ENCODE results near the gene CLSTN2.

Gene CLSTN2

GRCh38 chr3:139935016-139935865, at the start of gene CLSTN2:
CLSTN2 (plus strand) TSS chr3:139935185.
- Histone ChIP-seq H3K4me1 (ENCODE audit: control insufficient read depth, insufficient read depth, low read length) (no peaks in the 10 kb centered on the region), H3K27me3 (ENCODE audit: control insufficient read depth, insufficient read depth, low read length) (peaks cover 8% of the 10 kb centered on the region), H3K4me3 (ENCODE audit: low read length) (peak within 1 kb of the TSS; percentile 61), H3K36me3 (ENCODE audit: control insufficient read depth, insufficient read depth, low read length) (no peaks in the 10 kb centered on the region), H3K27ac (ENCODE audit: low read depth, low read length) (no peak within 1 kb of the TSS), H3K9ac (ENCODE audit: low read length) (no peak within 1 kb of the TSS)

DNA sequence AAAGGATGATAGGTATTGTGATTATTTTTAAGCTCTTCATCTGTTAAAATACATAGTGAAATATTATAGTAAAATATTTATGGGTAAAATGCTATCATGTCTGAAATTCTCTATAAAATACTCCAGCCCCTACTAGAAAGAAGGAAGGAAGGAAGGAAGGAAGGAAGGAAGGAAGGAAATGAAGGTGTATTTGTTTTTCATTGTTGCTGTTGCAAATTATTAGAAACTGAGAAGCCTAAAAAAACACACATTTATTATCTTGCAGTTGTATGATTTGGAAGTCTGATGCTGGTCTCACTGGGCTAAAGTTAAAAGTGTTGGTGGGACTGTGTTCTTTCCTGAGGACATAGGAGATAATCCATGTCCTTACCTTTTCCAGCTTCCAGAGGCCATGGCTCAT, 47.6 kb upstream of the CLSTN2 start:
- no peak overlapping the region for H3K9ac ChIP-seq (ENCODE audit: low read length)
- H3K27me3 ChIP-seq (ENCODE audit: control insufficient read depth, insufficient read depth, low read length), result no peaks in the 10 kb centered on the region
- no peak overlapping the region for H3K27ac ChIP-seq (ENCODE audit: low read depth, low read length)
- no peaks in the 10 kb centered on the region for H3K36me3 ChIP-seq (ENCODE audit: control insufficient read depth, insufficient read depth, low read length)
- no peak overlapping the region for H3K4me3 ChIP-seq (ENCODE audit: low read length)
- no peaks in the 10 kb centered on the region for H3K4me1 ChIP-seq (ENCODE audit: control insufficient read depth, insufficient read depth, low read length)

DNA sequence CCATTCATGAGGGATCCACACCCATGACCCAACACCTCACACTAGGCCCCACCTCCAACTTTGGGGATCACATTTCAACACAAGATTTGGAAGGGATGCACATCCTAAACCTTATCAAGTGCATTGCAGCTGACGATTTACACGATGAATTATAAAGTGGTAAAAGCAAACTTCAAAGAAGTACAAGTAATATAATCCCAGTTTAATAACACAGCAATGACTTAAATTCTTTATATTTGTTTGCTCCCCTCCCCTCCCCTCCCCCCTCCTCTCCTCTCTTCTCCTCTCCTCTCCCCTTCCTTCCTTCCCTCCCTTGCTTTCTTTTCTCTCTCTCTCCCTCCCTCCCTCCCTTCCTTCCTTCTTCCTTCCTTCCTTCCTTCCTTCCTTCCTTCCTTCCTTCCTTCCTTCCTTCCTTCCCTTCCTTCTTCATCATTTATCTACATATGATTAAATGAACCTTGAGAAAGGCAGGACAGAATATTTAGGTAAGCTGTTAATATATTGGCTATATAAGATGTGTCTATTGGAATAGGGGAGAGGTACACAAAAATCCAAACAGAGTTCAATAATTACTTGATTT, 46.3 kb upstream of the CLSTN2 start:
- no peak overlapping the region for H3K27ac ChIP-seq (ENCODE audit: low read depth, low read length)
- H3K36me3 ChIP-seq (ENCODE audit: control insufficient read depth, insufficient read depth, low read length), result no peaks in the 10 kb centered on the region
- H3K9ac ChIP-seq (ENCODE audit: low read length), result no peak overlapping the region
- no peaks in the 10 kb centered on the region for H3K27me3 ChIP-seq (ENCODE audit: control insufficient read depth, insufficient read depth, low read length)
- no peaks in the 10 kb centered on the region for H3K4me1 ChIP-seq (ENCODE audit: control insufficient read depth, insufficient read depth, low read length)
- no peak overlapping the region for H3K4me3 ChIP-seq (ENCODE audit: low read length)

DNA sequence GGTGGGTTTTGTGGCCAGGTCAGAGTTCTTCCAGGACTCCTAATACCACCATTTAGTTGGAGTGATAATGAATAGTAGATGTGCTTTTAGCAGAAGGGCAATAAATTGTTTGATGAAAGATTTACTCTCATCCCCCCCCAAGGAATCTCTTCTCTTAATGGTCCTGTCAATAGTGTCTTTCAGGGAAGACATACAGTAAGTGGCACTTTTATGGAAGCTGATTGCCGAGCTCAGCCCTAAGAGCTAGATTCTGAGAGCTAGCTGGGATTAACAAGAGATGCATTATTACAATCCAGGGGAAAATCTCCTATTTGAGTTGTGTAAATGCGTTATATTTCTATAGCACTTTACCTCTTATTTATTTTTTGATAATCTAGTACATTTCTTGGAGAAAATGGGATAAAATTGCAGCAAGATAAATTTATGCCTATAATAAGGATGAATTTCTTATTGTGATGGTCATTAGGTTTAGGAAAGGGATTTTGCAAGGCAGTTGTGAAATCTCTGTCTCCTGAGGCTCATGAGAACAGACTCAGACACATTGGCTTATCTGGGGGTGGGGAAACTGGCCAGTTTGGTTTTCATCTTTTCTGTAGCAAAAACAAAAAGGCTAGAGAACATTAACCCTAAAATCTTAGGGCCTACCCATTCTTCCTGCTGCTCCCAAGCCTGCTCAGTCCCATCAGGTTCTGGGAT, 41.6 kb upstream of the CLSTN2 start:
- Histone ChIP-seq H3K27me3 (ENCODE audit: control insufficient read depth, insufficient read depth, low read length) (no peaks in the 10 kb centered on the region), H3K36me3 (ENCODE audit: control insufficient read depth, insufficient read depth, low read length) (no peaks in the 10 kb centered on the region), H3K9ac (ENCODE audit: low read length) (no peak overlapping the region), H3K27ac (ENCODE audit: low read depth, low read length) (no peak overlapping the region), H3K4me3 (ENCODE audit: low read length) (no peak overlapping the region), H3K4me1 (ENCODE audit: control insufficient read depth, insufficient read depth, low read length) (no peaks in the 10 kb centered on the region)

GRCh38 chr3:139893963-139894642, 40.9 kb upstream of the CLSTN2 start:
- H3K4me1 ChIP-seq (ENCODE audit: control insufficient read depth, insufficient read depth, low read length), result no peaks in the 10 kb centered on the region
- no peaks in the 10 kb centered on the region for H3K36me3 ChIP-seq (ENCODE audit: control insufficient read depth, insufficient read depth, low read length)
- no peak overlapping the region for H3K27ac ChIP-seq (ENCODE audit: low read depth, low read length)
- H3K4me3 ChIP-seq (ENCODE audit: low read length), result no peak overlapping the region
- H3K27me3 ChIP-seq (ENCODE audit: control insufficient read depth, insufficient read depth, low read length), result no peaks in the 10 kb centered on the region
- no peak overlapping the region for H3K9ac ChIP-seq (ENCODE audit: low read length)

- Histone ChIP-seq H3K27ac (ENCODE audit: low read depth, low read length) (no peak overlapping the region), H3K4me3 (ENCODE audit: low read length) (no peak overlapping the region), H3K9ac (ENCODE audit: low read length) (no peak overlapping the region), H3K27me3 (ENCODE audit: control insufficient read depth, insufficient read depth, low read length) (no peaks in the 10 kb centered on the region), H3K36me3 (ENCODE audit: control insufficient read depth, insufficient read depth, low read length) (no peaks in the 10 kb centered on the region), H3K4me1 (ENCODE audit: control insufficient read depth, insufficient read depth, low read length) (no peaks in the 10 kb centered on the region)
These were observed 40.4 kb upstream of the CLSTN2 start for GRCh38 chr3:139894643-139894989.

DNA sequence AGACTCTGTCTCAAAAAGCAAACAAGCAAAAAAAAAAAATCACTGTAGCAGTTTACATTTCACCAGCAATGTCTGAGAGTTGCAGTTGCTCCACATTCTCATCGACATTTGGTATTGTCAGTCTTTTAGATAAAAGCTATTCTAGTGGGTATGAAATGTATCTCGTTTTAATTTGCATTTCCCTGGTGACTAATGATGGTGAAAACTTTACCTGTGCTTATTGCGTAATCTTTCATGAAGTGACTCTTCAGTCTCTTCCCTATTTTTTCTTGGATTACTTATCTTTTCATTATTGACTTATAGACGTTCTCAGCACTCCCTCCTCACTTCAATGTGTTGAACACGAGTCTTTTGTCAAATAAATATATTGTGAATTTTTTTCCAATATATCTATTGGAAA, 37.2 kb upstream of the CLSTN2 start:
- Histone ChIP-seq H3K4me1 (ENCODE audit: control insufficient read depth, insufficient read depth, low read length) (no peaks in the 10 kb centered on the region), H3K9ac (ENCODE audit: low read length) (no peak overlapping the region), H3K27me3 (ENCODE audit: control insufficient read depth, insufficient read depth, low read length) (no peaks in the 10 kb centered on the region), H3K27ac (ENCODE audit: low read depth, low read length) (no peak overlapping the region), H3K4me3 (ENCODE audit: low read length) (no peak overlapping the region), H3K36me3 (ENCODE audit: control insufficient read depth, insufficient read depth, low read length) (no peaks in the 10 kb centered on the region)

- Histone ChIP-seq H3K4me1 (ENCODE audit: control insufficient read depth, insufficient read depth, low read length) (no peaks in the 10 kb centered on the region), H3K9ac (ENCODE audit: low read length) (no peak overlapping the region), H3K36me3 (ENCODE audit: control insufficient read depth, insufficient read depth, low read length) (no peaks in the 10 kb centered on the region), H3K4me3 (ENCODE audit: low read length) (no peak overlapping the region), H3K27me3 (ENCODE audit: control insufficient read depth, insufficient read depth, low read length) (no peaks in the 10 kb centered on the region), H3K27ac (ENCODE audit: low read depth, low read length) (no peak overlapping the region)
These were observed 28.6 kb upstream of the CLSTN2 start for GRCh38 chr3:139906418-139906817.

DNA sequence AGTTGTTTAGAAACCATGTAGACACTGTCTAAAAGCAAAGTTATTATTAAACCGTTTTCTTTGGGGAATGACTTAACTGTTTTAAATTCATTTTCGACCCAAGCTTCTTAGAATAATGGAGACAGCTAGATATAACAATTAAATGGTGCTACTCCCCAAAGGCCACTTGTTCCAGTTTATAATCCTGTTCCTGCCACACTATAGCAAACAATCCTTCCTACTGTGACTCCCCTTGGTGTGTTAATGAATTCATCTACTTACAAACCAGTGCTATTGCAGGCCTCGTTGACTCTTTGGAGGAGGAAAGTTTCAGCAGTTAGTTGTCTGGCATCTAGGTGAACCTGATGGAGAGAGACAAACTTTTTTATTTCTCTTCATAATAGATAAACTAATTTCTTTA, 25.2 kb upstream of the CLSTN2 start:
- Histone ChIP-seq H3K9ac (ENCODE audit: low read length) (no peak overlapping the region), H3K36me3 (ENCODE audit: control insufficient read depth, insufficient read depth, low read length) (no peaks in the 10 kb centered on the region)

GRCh38 chr3:139916271-139916670, 18.7 kb upstream of the CLSTN2 start:
- Histone ChIP-seq H3K4me1 (ENCODE audit: control insufficient read depth, insufficient read depth, low read length) (no peaks in the 10 kb centered on the region), H3K4me3 (ENCODE audit: low read length) (no peak overlapping the region), H3K27me3 (ENCODE audit: control insufficient read depth, insufficient read depth, low read length) (no peaks in the 10 kb centered on the region)

More for the DNA sequence above, 25.2 kb upstream of the CLSTN2 start:
- H3K4me3 ChIP-seq (ENCODE audit: low read length), result no peak overlapping the region
- H3K27me3 ChIP-seq (ENCODE audit: control insufficient read depth, insufficient read depth, low read length), result no peaks in the 10 kb centered on the region
- no peak overlapping the region for H3K27ac ChIP-seq (ENCODE audit: low read depth, low read length)
- no peaks in the 10 kb centered on the region for H3K4me1 ChIP-seq (ENCODE audit: control insufficient read depth, insufficient read depth, low read length)

DNA sequence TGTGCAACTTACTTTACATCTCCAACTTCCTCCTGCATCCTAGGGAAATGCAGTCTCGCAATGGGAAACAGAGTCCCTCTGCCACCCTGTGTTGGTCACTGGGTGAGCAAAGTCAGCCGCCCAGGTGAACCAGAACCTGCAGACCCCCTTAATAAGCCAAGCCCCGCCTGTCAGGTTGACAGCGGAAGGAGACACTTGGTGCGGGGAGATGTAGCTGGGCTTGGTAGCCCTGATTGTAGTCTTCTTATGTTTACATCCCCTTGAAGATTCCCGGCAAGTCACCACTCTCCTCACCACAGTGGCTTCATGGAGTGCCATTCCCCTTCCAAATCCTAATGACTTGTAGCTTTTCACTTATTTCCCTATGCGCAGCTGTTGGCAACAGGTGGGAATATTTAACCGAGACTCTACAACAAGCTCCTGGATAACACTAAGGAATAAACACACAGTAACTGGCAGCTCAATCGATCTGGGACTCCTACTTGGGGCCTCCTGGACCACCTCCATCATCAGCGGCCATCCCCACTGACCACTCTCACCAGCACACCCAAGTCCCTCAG, 17.7 kb upstream of the CLSTN2 start:
- H3K9ac ChIP-seq (ENCODE audit: low read length), result no peak overlapping the region
- H3K36me3 ChIP-seq (ENCODE audit: control insufficient read depth, insufficient read depth, low read length), result no peaks in the 10 kb centered on the region
- H3K4me3 ChIP-seq (ENCODE audit: low read length), result no peak overlapping the region
- no peaks in the 10 kb centered on the region for H3K27me3 ChIP-seq (ENCODE audit: control insufficient read depth, insufficient read depth, low read length)
- H3K4me1 ChIP-seq (ENCODE audit: control insufficient read depth, insufficient read depth, low read length), result no peaks in the 10 kb centered on the region
- no peak overlapping the region for H3K27ac ChIP-seq (ENCODE audit: low read depth, low read length)

More at GRCh38 chr3:139916271-139916670, 18.7 kb upstream of the CLSTN2 start:
- Histone ChIP-seq H3K9ac (ENCODE audit: low read length) (no peak overlapping the region), H3K36me3 (ENCODE audit: control insufficient read depth, insufficient read depth, low read length) (no peaks in the 10 kb centered on the region), H3K27ac (ENCODE audit: low read depth, low read length) (no peak overlapping the region)

All from rectal smooth muscle tissue (tissue), 1 donor.